DMS53 treated with DMSO at 0.1 percent for 48 hours (cell line): ENCODE results near the gene MTRF1.
"Not testable (repeated sequence)": the region's sequence is repeated elsewhere in the genome, so short reads cannot be mapped to it uniquely, and the experiment has no call there.

Source experiments
- DNase-seq: peaks from one replicate; lab custom pipeline; 2025; ENCODE audit not compliant: unreplicated experiment; lab: John Stamatoyannopoulos, UW

Gene MTRF1

DNA sequence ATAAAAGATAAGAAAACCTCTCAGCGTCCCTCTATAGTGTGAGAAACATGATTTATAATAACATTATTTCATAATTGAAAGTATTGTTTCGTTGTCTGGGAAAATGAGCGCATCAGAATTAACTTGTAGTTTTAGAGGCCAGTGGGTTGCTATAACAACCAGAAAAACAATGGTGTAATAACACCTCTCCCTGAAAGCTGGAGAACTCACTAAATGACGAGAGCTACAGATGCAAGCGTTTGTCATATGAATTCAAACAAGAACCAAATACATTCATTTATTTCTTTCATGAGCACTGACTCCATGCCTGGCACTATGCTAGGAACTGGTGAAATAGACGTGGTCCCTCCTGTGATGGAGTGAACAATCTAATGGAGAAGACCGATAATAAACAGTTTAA, 85.3 kb downstream of the MTRF1 start:
- no peak for DNase-seq

DNA sequence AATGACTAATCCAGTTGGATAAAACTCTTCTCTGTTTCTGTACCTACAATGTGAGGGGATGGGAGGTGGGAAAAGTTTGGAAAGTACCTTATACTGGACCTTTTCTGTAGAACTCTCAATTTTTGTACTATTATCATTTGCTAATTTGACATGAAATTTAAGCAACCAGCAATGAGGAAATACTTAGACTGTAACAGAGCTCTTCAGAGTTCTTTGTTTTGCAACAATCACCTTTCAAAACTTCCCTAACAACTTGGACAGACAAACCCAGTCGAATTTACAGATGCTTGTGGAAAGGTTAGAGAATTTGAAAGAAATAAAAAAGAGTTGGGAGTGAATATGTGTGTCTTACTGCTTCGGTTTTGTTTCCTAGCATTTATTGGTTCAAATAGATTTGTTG, 85.8 kb downstream of the MTRF1 start:
- no peak for DNase-seq

DNA sequence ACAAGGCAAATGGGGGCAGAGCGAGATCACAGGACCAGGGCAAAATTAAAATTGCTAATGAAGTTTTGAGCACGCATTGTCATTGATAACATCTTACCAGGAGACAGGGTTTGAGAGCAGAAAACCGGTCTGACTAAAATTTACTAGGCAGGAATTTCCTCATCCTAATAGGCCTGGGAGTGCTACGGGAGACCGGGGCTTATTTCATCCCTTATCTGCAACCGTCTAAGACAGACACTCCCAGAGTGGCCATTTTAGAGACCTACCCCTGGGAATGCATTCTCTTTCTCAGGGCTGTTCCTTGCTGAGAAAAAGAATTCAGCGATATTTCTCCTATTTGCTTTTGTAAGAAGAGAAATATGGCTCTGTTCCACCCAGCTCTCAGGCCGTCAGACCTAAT, 87.8 kb downstream of the MTRF1 start:
- not testable (repeated sequence) for DNase-seq
